HEK293 (cell line): Measurements from ENCODE around the gene TIMP2.

Source experiments
- CTCF ChIA-PET: fragments of 350-600 bp; formaldehyde crosslinking; extraction: SDS; loops from one replicate; lab custom pipeline; 2021; ENCODE audit warnings: antibody characterized with exemption; lab: Yijun Ruan, JAX
- POLR2A ChIA-PET: fragments of 300-600 bp; formaldehyde crosslinking; extraction: SDS; loops from one replicate; lab custom pipeline; 2020; ENCODE audit warnings: antibody characterized with exemption, inconsistent platforms; lab: Yijun Ruan, JAX
- H3K27ac ChIP-seq: fragments of 200-500 bp; sonication (Bioruptor generic); 2 replicates; pipeline ENCODE4 v1.5.1; 2014; ENCODE audit warnings: low read depth, low read length, control low read depth, inconsistent platforms; ENCODE audit errors: extremely low read depth
- H3K36me3 ChIP-seq, 2 experiments: fragments of 200-500 bp in 1 of 2; sonication (Bioruptor generic) in 1 of 2; 1 replicate in 1 of 2; 2 replicates in 1 of 2; pipeline ENCODE4 v1.5.1; 2014 to 2017; ENCODE audit warnings: inconsistent platforms in 2 of 2, low read length in 2 of 2; ENCODE audit not compliant: control insufficient read depth in 2 of 2, insufficient read depth in 1 of 2
- H3K4me1 ChIP-seq: fragments of 200-500 bp; sonication (Bioruptor generic); 2 replicates; pipeline ENCODE4 v1.5.1; 2014; ENCODE audit warnings: mild to moderate bottlenecking, low read length, inconsistent platforms; ENCODE audit not compliant: control insufficient read depth, insufficient read depth
- H3K4me3 ChIP-seq: 2 replicates; pipeline ENCODE4 v1.5.1; 2011; ENCODE audit warnings: low read depth, mild to moderate bottlenecking, control low read depth, low read length, moderate library complexity
- H3K9me3 ChIP-seq: fragments of 200-500 bp; sonication (Bioruptor generic); 2 replicates; pipeline ENCODE4 v1.5.1; 2014; ENCODE audit warnings: low read depth, low read length, inconsistent platforms; ENCODE audit not compliant: control insufficient read depth, insufficient read depth
- FEZF1 ChIP-seq: fragments of 450-650 bp; formaldehyde crosslinking; IDR thresholded peaks from 2 replicates; pipeline ENCODE4 v1.5.1; 2016; ENCODE audit warnings: missing biosample characterization, missing genetic modification characterization
- GLI2 ChIP-seq: fragments of 450-650 bp; formaldehyde crosslinking; IDR thresholded peaks from 2 replicates; pipeline ENCODE4; 2017; ENCODE audit warnings: missing biosample characterization, missing genetic modification characterization, low read depth, borderline replicate concordance
- GLIS1 ChIP-seq: fragments of 450-650 bp; formaldehyde crosslinking; IDR thresholded peaks from 2 replicates; pipeline ENCODE4 v1.5.1; 2016; ENCODE audit warnings: missing biosample characterization, missing genetic modification characterization
- HOXA7 ChIP-seq: sonication (generic); formaldehyde crosslinking; IDR thresholded peaks from 2 replicates; pipeline ENCODE4 v1.8.1; 2022; ENCODE audit warnings: missing genetic modification reagents, borderline replicate concordance
- MEIS1 ChIP-seq: sonication (generic); formaldehyde crosslinking; IDR thresholded peaks from 2 replicates; pipeline ENCODE4 v1.8.1; 2022; ENCODE audit warnings: missing genetic modification reagents, mild to moderate bottlenecking, borderline replicate concordance
- MYNN ChIP-seq: fragments of 450-650 bp; formaldehyde crosslinking; IDR thresholded peaks from 2 replicates; pipeline ENCODE4 v1.5.1; 2016; ENCODE audit warnings: missing biosample characterization, missing genetic modification characterization, borderline replicate concordance
- SCRT1 ChIP-seq: fragments of 450-650 bp; formaldehyde crosslinking; IDR thresholded peaks from 2 replicates; pipeline ENCODE4 v1.5.1; 2016; ENCODE audit warnings: missing biosample characterization, missing genetic modification characterization, borderline replicate concordance
- SP3 ChIP-seq: fragments of 450-650 bp; formaldehyde crosslinking; IDR thresholded peaks from 2 replicates; pipeline ENCODE4 v1.5.1; 2016; ENCODE audit warnings: missing biosample characterization, missing genetic modification characterization
- ZBTB20 ChIP-seq: fragments of 450-650 bp; formaldehyde crosslinking; IDR thresholded peaks from 2 replicates; pipeline ENCODE4 v1.5.1; 2016; ENCODE audit warnings: missing biosample characterization, missing genetic modification characterization
- ZIC2 ChIP-seq: fragments of 450-650 bp; formaldehyde crosslinking; IDR thresholded peaks from 2 replicates; pipeline ENCODE4 v1.5.1; 2016; ENCODE audit warnings: missing biosample characterization, missing genetic modification characterization
- ZNF112 ChIP-seq: fragments of 450-650 bp; formaldehyde crosslinking; IDR thresholded peaks from 2 replicates; pipeline ENCODE4 v1.5.0; 2017; ENCODE audit warnings: missing biosample characterization, missing genetic modification characterization
- ZNF155 ChIP-seq: fragments of 450-650 bp; formaldehyde crosslinking; IDR thresholded peaks from 2 replicates; pipeline ENCODE4 v1.5.1; 2016; ENCODE audit warnings: missing biosample characterization, missing genetic modification characterization
- ZNF157 ChIP-seq: fragments of 450-650 bp; formaldehyde crosslinking; IDR thresholded peaks from 2 replicates; pipeline ENCODE4 v1.5.1; 2016; ENCODE audit warnings: missing biosample characterization, missing genetic modification characterization
- ZNF266 ChIP-seq: fragments of 450-650 bp; formaldehyde crosslinking; IDR thresholded peaks from 2 replicates; pipeline ENCODE4 v1.5.1; 2016; ENCODE audit warnings: missing biosample characterization, missing genetic modification characterization, low read depth
- ZNF302 ChIP-seq: fragments of 450-650 bp; formaldehyde crosslinking; IDR thresholded peaks from 2 replicates; pipeline ENCODE4 v1.5.1; 2016; ENCODE audit warnings: missing biosample characterization, missing genetic modification characterization, low read depth
- ZNF362 ChIP-seq: fragments of 450-650 bp; formaldehyde crosslinking; IDR thresholded peaks from 2 replicates; pipeline ENCODE4 v1.5.1; 2016; ENCODE audit warnings: missing biosample characterization, missing genetic modification characterization
- ZNF394 ChIP-seq: fragments of 450-650 bp; formaldehyde crosslinking; IDR thresholded peaks from 2 replicates; pipeline ENCODE4 v1.5.1; 2016; ENCODE audit warnings: missing biosample characterization, missing genetic modification characterization, mild to moderate bottlenecking, moderate library complexity, borderline replicate concordance
- ZNF510 ChIP-seq: fragments of 450-650 bp; formaldehyde crosslinking; IDR thresholded peaks from 2 replicates; pipeline ENCODE4 v1.5.1; 2018; ENCODE audit warnings: mild to moderate bottlenecking, missing genetic modification characterization, missing biosample characterization; ENCODE audit not compliant: insufficient replicate concordance
- ZNF529 ChIP-seq: fragments of 450-650 bp; formaldehyde crosslinking; IDR thresholded peaks from 2 replicates; pipeline ENCODE4 v1.5.1; 2017; ENCODE audit warnings: missing genetic modification characterization, missing biosample characterization; ENCODE audit not compliant: insufficient replicate concordance
- ZNF610 ChIP-seq: fragments of 450-650 bp; formaldehyde crosslinking; IDR thresholded peaks from 2 replicates; pipeline ENCODE4 v1.5.1; 2016; ENCODE audit warnings: missing biosample characterization, missing genetic modification characterization, borderline replicate concordance
- ZNF664 ChIP-seq: fragments of 450-650 bp; formaldehyde crosslinking; IDR thresholded peaks from 2 replicates; pipeline ENCODE4 v1.5.1; 2016; ENCODE audit warnings: missing biosample characterization, missing genetic modification characterization
- ZNF677 ChIP-seq: fragments of 450-650 bp; IDR thresholded peaks from 2 replicates; pipeline ENCODE4 v1.5.0; 2018; ENCODE audit warnings: missing biosample characterization, mild to moderate bottlenecking, missing genetic modification characterization, moderate library complexity
- ZNF777 ChIP-seq: fragments of 450-650 bp; formaldehyde crosslinking; IDR thresholded peaks from 2 replicates; pipeline ENCODE4 v1.5.1; 2017; ENCODE audit warnings: missing biosample characterization, missing genetic modification characterization, borderline replicate concordance
- ZSCAN30 ChIP-seq: fragments of 450-650 bp; IDR thresholded peaks from 2 replicates; pipeline ENCODE4 v1.5.1; 2018; ENCODE audit warnings: missing biosample characterization, mild to moderate bottlenecking, missing genetic modification characterization, moderate library complexity
- TF ChIP-seq, protein P1 (sequence below): fragments of 450-650 bp; formaldehyde crosslinking; IDR thresholded peaks from 2 replicates; pipeline ENCODE4 v1.5.1; 2017; ENCODE audit warnings: missing biosample characterization, missing genetic modification characterization
- TF ChIP-seq, protein P2 (sequence below): fragments of 450-650 bp; formaldehyde crosslinking; IDR thresholded peaks from 2 replicates; pipeline ENCODE4 v1.5.1; 2016; ENCODE audit warnings: missing biosample characterization, missing genetic modification characterization
- TF ChIP-seq, protein P3 (sequence below): fragments of 450-650 bp; formaldehyde crosslinking; IDR thresholded peaks from 2 replicates; pipeline ENCODE4 v1.5.1; 2016; ENCODE audit warnings: missing biosample characterization, missing genetic modification characterization
- TF ChIP-seq, protein P4 (sequence below): fragments of 450-650 bp; formaldehyde crosslinking; IDR thresholded peaks from 2 replicates; pipeline ENCODE4 v1.5.1; 2017; ENCODE audit warnings: missing biosample characterization, mild to moderate bottlenecking, missing genetic modification characterization, moderate library complexity
- TF ChIP-seq, protein P5 (sequence below): fragments of 450-650 bp; formaldehyde crosslinking; IDR thresholded peaks from 2 replicates; pipeline ENCODE4 v1.5.1; 2016; ENCODE audit warnings: missing biosample characterization, missing genetic modification characterization

The TIMP2 gene

GRCh38 chr17:78862073-78863023 lies 62.8 kb downstream of the TIMP2 start (continued):
- TF ChIP-seq, protein P1, sequence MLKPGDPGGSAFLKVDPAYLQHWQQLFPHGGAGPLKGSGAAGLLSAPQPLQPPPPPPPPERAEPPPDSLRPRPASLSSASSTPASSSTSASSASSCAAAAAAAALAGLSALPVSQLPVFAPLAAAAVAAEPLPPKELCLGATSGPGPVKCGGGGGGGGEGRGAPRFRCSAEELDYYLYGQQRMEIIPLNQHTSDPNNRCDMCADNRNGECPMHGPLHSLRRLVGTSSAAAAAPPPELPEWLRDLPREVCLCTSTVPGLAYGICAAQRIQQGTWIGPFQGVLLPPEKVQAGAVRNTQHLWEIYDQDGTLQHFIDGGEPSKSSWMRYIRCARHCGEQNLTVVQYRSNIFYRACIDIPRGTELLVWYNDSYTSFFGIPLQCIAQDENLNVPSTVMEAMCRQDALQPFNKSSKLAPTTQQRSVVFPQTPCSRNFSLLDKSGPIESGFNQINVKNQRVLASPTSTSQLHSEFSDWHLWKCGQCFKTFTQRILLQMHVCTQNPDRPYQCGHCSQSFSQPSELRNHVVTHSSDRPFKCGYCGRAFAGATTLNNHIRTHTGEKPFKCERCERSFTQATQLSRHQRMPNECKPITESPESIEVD (tag by site-specific recombination), result no peak
- peak; percentile 46; the same call in 1 of the 2 replicates for TF ChIP-seq ZNF394
- no peak for TF ChIP-seq ZNF677 (tag by site-specific recombination)
- no peak for TF ChIP-seq ZNF302
- peak; percentile 31; the same call in 1 of the 2 replicates for TF ChIP-seq ZIC2 (tag by site-specific recombination)
- TF ChIP-seq ZNF266 (tag by site-specific recombination), result no peak
- no peak for TF ChIP-seq GLI2 (tag by site-specific recombination)
- TF ChIP-seq, protein P2, sequence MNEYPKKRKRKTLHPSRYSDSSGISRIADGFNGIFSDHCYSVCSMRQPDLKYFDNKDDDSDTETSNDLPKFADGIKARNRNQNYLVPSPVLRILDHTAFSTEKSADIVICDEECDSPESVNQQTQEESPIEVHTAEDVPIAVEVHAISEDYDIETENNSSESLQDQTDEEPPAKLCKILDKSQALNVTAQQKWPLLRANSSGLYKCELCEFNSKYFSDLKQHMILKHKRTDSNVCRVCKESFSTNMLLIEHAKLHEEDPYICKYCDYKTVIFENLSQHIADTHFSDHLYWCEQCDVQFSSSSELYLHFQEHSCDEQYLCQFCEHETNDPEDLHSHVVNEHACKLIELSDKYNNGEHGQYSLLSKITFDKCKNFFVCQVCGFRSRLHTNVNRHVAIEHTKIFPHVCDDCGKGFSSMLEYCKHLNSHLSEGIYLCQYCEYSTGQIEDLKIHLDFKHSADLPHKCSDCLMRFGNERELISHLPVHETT, result peak; percentile 28; the same call in 1 of the 2 replicates
- peak; percentile 68 for TF ChIP-seq GLIS1
- TF ChIP-seq, all 188 proteins: peak for 29

DNA sequence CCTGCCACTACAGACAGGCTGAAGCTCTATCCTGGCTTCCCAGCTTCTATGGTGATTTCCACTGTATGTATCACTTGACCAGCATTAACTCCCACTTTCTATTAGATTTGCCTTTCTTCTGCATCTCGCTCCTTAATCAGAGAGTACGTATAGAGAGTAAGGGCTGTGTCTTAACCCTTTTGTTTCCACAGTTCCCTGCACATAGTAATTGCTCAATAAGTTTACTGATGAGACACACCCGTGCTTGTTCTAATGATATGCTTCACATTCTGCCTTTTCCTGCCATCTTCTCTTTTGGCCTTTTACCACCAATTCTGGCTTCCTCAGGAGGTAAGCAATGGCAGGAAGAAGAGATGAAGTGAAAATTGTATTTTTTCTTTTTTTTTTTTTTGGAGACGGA lies 64.0 kb downstream of the TIMP2 start:
- POLR2A ChIA-PET, result interaction anchor here (1.1 kb wide), 1 partner anchor 27 kb away, joined by 7 read pairs; no protein-coding TSS in a partner anchor
- TF ChIP-seq MEIS1 (CRISPR knock-in tag) (no peak), ZNF664 (peak; percentile 92), ZBTB20 (tag by site-specific recombination) (no peak), ZNF362 (tag by site-specific recombination) (no peak), ZNF510 (tag by site-specific recombination) (no peak), FEZF1 (tag by site-specific recombination) (no peak), SP3 (no peak), ZNF777 (tag by site-specific recombination) (no peak), ZNF112 (tag by site-specific recombination) (no peak), SCRT1 (no peak), HOXA7 (no peak), ZNF157 (tag by site-specific recombination) (peak; percentile 56; the same call in 1 of the 2 replicates), ZNF529 (tag by site-specific recombination) (no peak), ZNF155 (tag by site-specific recombination) (no peak), GLIS1 (no peak), MYNN (tag by site-specific recombination) (no peak), ZSCAN30 (tag by site-specific recombination) (no peak), ZNF610 (tag by site-specific recombination) (no peak)
- TF ChIP-seq, protein P3, sequence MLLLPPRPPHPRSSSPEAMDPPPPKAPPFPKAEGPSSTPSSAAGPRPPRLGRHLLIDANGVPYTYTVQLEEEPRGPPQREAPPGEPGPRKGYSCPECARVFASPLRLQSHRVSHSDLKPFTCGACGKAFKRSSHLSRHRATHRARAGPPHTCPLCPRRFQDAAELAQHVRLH (tag by site-specific recombination), result no peak
- TF ChIP-seq, protein P4, sequence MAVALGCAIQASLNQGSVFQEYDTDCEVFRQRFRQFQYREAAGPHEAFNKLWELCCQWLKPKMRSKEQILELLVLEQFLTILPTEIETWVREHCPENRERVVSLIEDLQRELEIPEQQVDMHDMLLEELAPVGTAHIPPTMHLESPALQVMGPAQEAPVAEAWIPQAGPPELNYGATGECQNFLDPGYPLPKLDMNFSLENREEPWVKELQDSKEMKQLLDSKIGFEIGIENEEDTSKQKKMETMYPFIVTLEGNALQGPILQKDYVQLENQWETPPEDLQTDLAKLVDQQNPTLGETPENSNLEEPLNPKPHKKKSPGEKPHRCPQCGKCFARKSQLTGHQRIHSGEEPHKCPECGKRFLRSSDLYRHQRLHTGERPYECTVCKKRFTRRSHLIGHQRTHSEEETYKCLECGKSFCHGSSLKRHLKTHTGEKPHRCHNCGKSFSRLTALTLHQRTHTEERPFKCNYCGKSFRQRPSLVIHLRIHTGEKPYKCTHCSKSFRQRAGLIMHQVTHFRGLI (tag by site-specific recombination), result no peak
- TF ChIP-seq, protein P5, sequence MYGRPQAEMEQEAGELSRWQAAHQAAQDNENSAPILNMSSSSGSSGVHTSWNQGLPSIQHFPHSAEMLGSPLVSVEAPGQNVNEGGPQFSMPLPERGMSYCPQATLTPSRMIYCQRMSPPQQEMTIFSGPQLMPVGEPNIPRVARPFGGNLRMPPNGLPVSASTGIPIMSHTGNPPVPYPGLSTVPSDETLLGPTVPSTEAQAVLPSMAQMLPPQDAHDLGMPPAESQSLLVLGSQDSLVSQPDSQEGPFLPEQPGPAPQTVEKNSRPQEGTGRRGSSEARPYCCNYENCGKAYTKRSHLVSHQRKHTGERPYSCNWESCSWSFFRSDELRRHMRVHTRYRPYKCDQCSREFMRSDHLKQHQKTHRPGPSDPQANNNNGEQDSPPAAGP, result no peak

More for the DNA sequence above, 64.0 kb downstream of the TIMP2 start:
- Histone ChIP-seq H3K4me3 (no peak overlapping the region), H3K27ac (no peak overlapping the region), H3K4me1 (peaks cover 2% of the 10 kb centered on the region; the same call in 1 of the 2 replicates), H3K36me3 (peaks cover 0 to 3% of the 10 kb centered on the region in 2 experiments; a peak in 1 of 3 replicates), H3K9me3 (no peaks in the 10 kb centered on the region)
- CTCF ChIA-PET, result interaction anchor here (0.6 to 1.5 kb wide), 4 partner anchors 11 to 110 kb away, joined by 3 to 6 read pairs (median 6); no protein-coding TSS in a partner anchor
